Mesendoderm (in vitro differentiated cells): ENCODE data around the gene PGAM2.

Experiments
- DNase-seq: peaks from one replicate; pipeline ENCODE4 v3.0.0; 2013
- H2AK5ac ChIP-seq: 2 replicates; pipeline ENCODE4 v1.6.1; 2013; ENCODE audit warnings: low read length, inconsistent platforms
- H2BK120ac ChIP-seq: 2 replicates; pipeline ENCODE4 v1.6.1; 2013; ENCODE audit warnings: low read depth, mild to moderate bottlenecking, low read length, moderate library complexity, mixed read lengths
- H2BK15ac ChIP-seq: replicated peaks from 2 replicates; pipeline ENCODE4 v1.6.1; 2013; ENCODE audit warnings: low read depth, mild to moderate bottlenecking, moderate library complexity
- H2BK5ac ChIP-seq: 2 replicates; pipeline ENCODE4 v1.6.1; 2013; ENCODE audit warnings: low read length, inconsistent platforms
- H3K18ac ChIP-seq: 2 replicates; pipeline ENCODE4 v1.6.1; 2013; ENCODE audit warnings: mild to moderate bottlenecking, low read length, mixed read lengths
- H3K23ac ChIP-seq: one replicate; pipeline ENCODE4 v1.6.1; 2013; ENCODE audit warnings: low read length
- H3K27ac ChIP-seq: 2 replicates; pipeline ENCODE4 v1.5.1; 2013; ENCODE audit warnings: low read depth, mild to moderate bottlenecking, inconsistent platforms, low read length, moderate library complexity
- H3K27me3 ChIP-seq: 2 replicates; pipeline ENCODE4 v1.6.1; 2013; ENCODE audit warnings: low read length, control low read depth, mild to moderate bottlenecking, inconsistent platforms; ENCODE audit not compliant: insufficient read depth, poor library complexity
- H3K36me3 ChIP-seq: 2 replicates; pipeline ENCODE4 v1.6.1; 2013; ENCODE audit warnings: low read length, inconsistent platforms; ENCODE audit not compliant: control insufficient read depth, insufficient read depth
- H3K4ac ChIP-seq: one replicate; pipeline ENCODE4 v1.6.1; 2013; ENCODE audit warnings: low read depth, mild to moderate bottlenecking, low read length, moderate library complexity
- H3K4me1 ChIP-seq: 2 replicates; pipeline ENCODE4 v1.6.1; 2013; ENCODE audit warnings: low read depth, low read length, inconsistent platforms; ENCODE audit not compliant: control insufficient read depth
- H3K4me2 ChIP-seq: 2 replicates; pipeline ENCODE4 v1.6.1; 2013; ENCODE audit warnings: low read length
- H3K4me3 ChIP-seq: 2 replicates; pipeline ENCODE4 v1.5.1; 2013; ENCODE audit warnings: mild to moderate bottlenecking, low read length
- H3K56ac ChIP-seq: one replicate; pipeline ENCODE4 v1.6.1; 2013; ENCODE audit warnings: low read length
- H3K79me1 ChIP-seq: 2 replicates; pipeline ENCODE4 v1.6.1; 2013; ENCODE audit warnings: low read length, inconsistent platforms
- H3K79me2 ChIP-seq: 2 replicates; pipeline ENCODE4 v1.6.1; 2013; ENCODE audit warnings: mild to moderate bottlenecking, low read length; ENCODE audit not compliant: control insufficient read depth, insufficient read depth
- H3K9ac ChIP-seq: 2 replicates; pipeline ENCODE4 v1.6.1; 2013; ENCODE audit warnings: low read length, inconsistent platforms
- H4K5ac ChIP-seq: one replicate; pipeline ENCODE4 v1.6.1; 2013; ENCODE audit warnings: low read length
- H4K8ac ChIP-seq: one replicate; pipeline ENCODE4 v1.6.1; 2013; ENCODE audit warnings: low read depth, mild to moderate bottlenecking, control low read depth, low read length, moderate library complexity
- WGBS: extraction: QIAGEN DNeasy Blood & Tissue Kit; methylation state at CpG from one replicate; pipeline ENCODE4 v1.1.7; 2013; ENCODE audit warnings: low lambda C conversion rate, missing lambda C conversion rate; ENCODE audit not compliant: insufficient coverage; ENCODE audit errors: extremely low coverage; 5-methylcytosine and 5-hydroxymethylcytosine counted together

Gene PGAM2

DNA sequence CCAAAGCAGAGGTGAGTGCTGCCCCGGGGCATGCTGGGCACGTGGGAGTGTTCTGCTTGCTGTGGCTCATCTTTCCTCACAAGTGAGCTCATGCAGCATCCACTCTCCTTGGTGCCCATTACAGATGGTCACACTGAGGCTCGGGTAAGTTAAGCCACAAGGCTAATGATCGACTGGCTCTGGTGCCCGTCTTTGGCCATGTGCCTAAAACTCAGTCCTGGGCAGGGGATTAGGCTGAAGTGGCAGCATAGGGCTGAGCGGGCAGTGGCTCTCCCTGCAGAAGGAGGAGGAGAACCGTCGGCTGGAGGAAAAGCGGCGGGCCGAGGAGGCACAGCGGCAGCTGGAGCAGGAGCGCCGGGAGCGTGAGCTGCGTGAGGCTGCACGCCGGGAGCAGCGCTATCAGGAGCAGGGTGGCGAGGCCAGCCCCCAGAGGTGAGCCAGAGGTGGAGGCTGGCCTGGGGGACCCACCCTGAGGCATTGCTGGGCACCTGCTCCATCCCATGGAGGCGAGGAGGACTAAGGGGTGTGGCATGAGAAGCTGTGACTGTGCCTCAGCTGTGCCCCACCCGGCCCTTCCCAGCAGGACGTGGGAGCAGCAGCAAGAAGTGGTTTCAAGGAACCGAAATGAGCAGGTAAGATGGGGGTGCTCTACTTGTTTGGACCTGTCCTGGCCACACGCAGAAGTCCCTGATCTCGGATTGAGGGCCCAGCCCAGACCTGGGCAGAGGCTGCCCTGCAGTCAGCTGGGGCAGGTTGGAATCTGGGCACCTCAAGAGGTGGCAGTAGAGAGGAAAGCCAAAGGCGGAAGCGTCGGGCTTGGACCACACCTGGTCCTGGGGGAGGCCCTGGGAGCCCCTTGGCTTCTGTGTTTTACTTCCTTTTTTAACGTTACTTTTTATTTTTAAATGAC is 7.3 kb downstream of the PGAM2 start:
- no CpG with 5 or more reads among the region's 30 CpGs for WGBS
- H3K36me3 ChIP-seq = peaks cover 7% of the 10 kb centered on the region
- H2BK15ac ChIP-seq = no peak overlapping the region
- no peaks in the 10 kb centered on the region for H3K4me1 ChIP-seq
- no peak overlapping the region for H3K4ac ChIP-seq
- no peak overlapping the region for H2BK5ac ChIP-seq
- H2AK5ac ChIP-seq = no peak overlapping the region
- DNase-seq = no peak
- H3K79me1 ChIP-seq = no peaks in the 10 kb centered on the region
- H3K4me3 ChIP-seq = no peak overlapping the region
- no peak overlapping the region for H4K8ac ChIP-seq
- H3K56ac ChIP-seq = no peak overlapping the region
- no peaks in the 10 kb centered on the region for H3K27me3 ChIP-seq
- no peak overlapping the region for H3K4me2 ChIP-seq
- H4K5ac ChIP-seq = no peak overlapping the region
- no peak overlapping the region for H3K27ac ChIP-seq
- H3K23ac ChIP-seq = no peak overlapping the region
- H3K18ac ChIP-seq = no peak overlapping the region
- H3K9ac ChIP-seq = no peak overlapping the region
- H2BK120ac ChIP-seq = no peak overlapping the region
- no peaks in the 10 kb centered on the region for H3K79me2 ChIP-seq

DNA sequence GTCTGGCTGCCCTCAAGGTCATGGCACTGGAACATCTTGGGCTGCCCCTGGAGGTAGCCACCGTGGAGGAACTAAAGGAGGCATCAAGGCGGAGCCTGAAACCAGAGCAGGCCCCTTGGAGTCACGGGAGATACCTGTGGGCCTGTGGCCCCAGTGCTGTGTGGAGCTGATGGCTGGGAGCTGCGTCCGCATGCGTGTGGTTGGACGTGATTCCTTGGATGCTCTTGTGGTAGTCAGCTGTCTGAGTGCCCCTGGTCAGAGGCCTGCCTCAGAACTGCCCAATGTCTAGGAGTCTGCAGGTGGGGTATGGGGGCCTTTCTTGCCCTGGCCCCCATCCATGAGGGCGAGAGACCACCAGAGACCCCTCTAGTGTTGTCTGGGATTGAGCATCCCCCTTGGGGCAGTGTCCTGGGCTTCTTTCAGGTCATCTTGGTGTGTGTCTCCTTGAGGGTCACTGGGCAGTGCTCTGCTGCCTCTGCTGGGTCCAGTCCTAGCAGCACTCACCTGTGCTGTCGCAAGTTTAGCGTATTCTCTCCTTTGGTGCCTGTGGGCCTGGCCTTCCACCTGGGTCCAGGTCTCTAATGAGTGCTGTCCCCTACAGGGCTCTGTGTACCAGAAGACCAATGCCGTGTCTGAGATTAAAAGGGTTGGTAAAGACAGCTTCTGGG is 8.1 kb downstream of the PGAM2 start:
- H2BK5ac ChIP-seq = no peak overlapping the region
- H4K8ac ChIP-seq = no peak overlapping the region
- no peak overlapping the region for H3K23ac ChIP-seq
- no peak overlapping the region for H3K4me2 ChIP-seq
- no peak overlapping the region for H2AK5ac ChIP-seq
- H3K27me3 ChIP-seq = no peaks in the 10 kb centered on the region
- DNase-seq = no peak
- H2BK120ac ChIP-seq = no peak overlapping the region
- no peak overlapping the region for H3K18ac ChIP-seq
- H3K4me3 ChIP-seq = no peak overlapping the region
- no CpG with 5 or more reads among the region's 11 CpGs for WGBS
- H3K27ac ChIP-seq = no peak overlapping the region
- no peaks in the 10 kb centered on the region for H3K79me2 ChIP-seq
- no peak overlapping the region for H3K9ac ChIP-seq
- H3K36me3 ChIP-seq = peaks cover 7% of the 10 kb centered on the region
- H2BK15ac ChIP-seq = no peak overlapping the region
- H3K4me1 ChIP-seq = no peaks in the 10 kb centered on the region
- no peak overlapping the region for H4K5ac ChIP-seq
- H3K4ac ChIP-seq = no peak overlapping the region
- H3K56ac ChIP-seq = no peak overlapping the region
- no peaks in the 10 kb centered on the region for H3K79me1 ChIP-seq

DNA sequence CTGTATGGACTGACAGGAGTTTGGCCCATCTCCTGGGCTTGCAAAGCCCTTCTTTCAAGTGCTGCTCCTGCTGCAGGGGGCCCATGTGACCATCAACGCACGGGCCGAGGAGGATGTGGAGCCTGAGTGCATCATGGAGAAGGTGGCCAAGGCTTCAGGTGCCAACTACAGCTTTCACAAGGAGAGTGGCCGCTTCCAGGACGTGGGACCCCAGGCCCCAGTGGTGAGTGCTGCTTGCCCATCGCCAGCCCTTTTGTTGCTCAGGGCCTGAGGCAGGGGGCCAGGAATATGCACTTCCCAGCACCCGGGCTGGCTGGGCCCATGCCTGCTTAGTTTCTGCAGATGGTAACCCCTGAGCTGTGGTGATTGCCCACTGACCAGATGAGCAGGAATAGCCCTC is 8.7 kb downstream of the PGAM2 start:
- Histone ChIP-seq H3K9ac (no peak overlapping the region), H2BK15ac (no peak overlapping the region), H2AK5ac (no peak overlapping the region), H3K4me3 (no peak overlapping the region), H3K18ac (no peak overlapping the region), H3K36me3 (peaks cover 7% of the 10 kb centered on the region), H3K4ac (no peak overlapping the region), H2BK5ac (no peak overlapping the region), H3K79me1 (no peaks in the 10 kb centered on the region), H3K27ac (no peak overlapping the region), H3K4me1 (no peaks in the 10 kb centered on the region), H3K79me2 (no peaks in the 10 kb centered on the region), H3K4me2 (no peak overlapping the region), H2BK120ac (no peak overlapping the region), H3K23ac (no peak overlapping the region), H4K8ac (no peak overlapping the region), H3K56ac (no peak overlapping the region), H3K27me3 (no peaks in the 10 kb centered on the region), H4K5ac (no peak overlapping the region)
- no peak for DNase-seq
- WGBS = no CpG with 5 or more reads among the region's 7 CpGs

DNA sequence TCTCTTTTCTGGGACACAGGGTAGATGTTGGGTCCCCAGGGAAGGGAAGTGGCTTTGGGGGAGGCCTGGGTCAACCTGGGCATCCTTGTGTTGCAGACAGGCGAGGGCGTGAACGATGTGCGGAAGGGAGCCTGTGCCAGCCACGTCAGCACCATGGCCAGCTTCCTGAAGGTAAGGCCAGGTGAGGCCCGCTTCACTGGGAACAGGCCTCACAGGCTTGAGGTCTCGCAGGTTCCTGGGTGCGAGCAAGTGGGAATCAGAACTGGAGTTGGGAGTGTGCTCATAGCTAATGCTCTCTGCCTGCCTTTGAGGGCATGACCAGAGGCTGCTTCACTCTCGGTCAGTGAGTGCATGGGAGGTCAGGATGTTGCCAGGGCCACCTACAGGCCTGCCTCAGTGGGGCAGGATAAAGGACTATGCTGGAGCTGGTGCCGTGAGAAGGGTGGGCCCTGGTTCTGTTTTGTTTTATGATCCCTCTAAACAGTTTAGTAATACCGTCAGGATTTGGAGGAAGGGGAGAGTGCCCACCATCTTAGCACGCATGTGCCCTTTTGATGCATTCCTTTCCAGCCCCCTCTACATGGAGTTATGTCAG is 12.5 kb downstream of the PGAM2 start:
- no peak overlapping the region for H3K9ac ChIP-seq
- H4K5ac ChIP-seq = no peak overlapping the region
- no peak overlapping the region for H2BK15ac ChIP-seq
- H3K18ac ChIP-seq = no peak overlapping the region
- no peak overlapping the region for H4K8ac ChIP-seq
- no peak overlapping the region for H3K56ac ChIP-seq
- H3K27ac ChIP-seq = no peak overlapping the region
- peaks cover 2% of the 10 kb centered on the region for H3K79me1 ChIP-seq
- H2AK5ac ChIP-seq = no peak overlapping the region
- no peak overlapping the region for H3K4me2 ChIP-seq
- H3K36me3 ChIP-seq = peaks cover 6% of the 10 kb centered on the region
- H3K23ac ChIP-seq = no peak overlapping the region
- no peaks in the 10 kb centered on the region for H3K27me3 ChIP-seq
- H3K4ac ChIP-seq = no peak overlapping the region
- no peak overlapping the region for H2BK120ac ChIP-seq
- no peak overlapping the region for H2BK5ac ChIP-seq
- no peaks in the 10 kb centered on the region for H3K4me1 ChIP-seq
- no peak for DNase-seq
- no CpG with 5 or more reads among the region's 12 CpGs for WGBS
- no peaks in the 10 kb centered on the region for H3K79me2 ChIP-seq
- no peak overlapping the region for H3K4me3 ChIP-seq

DNA sequence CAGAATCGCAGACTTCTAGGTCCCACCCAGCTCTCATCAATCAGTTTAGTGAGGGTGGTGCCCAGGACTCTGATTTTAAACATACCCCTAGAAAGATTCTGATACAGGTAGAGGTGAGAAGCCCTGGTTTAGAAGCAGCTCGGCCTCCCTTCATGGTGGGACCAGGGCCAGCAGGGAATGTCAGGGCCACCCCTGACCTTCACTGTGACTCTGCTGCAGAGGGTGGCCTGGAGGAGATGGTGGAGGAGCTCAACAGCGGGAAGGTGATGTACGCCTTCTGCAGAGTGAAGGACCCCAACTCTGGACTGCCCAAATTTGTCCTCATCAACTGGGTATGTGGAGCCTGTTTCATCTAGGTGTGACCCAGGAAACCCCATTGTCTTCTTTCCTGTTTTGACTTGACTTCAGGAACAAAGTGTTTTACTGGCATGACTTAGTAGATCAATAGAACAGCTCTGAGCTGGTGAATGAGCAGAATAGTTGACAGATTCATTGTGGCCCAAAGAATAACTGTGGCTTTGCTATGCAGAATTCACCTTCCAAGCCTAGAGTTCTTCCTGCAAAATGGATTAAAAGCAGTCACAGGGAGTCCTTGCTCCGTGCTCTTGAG is 13.7 kb downstream of the PGAM2 start:
- Histone ChIP-seq H3K9ac (no peak overlapping the region), H3K4me3 (no peak overlapping the region), H2BK15ac (no peak overlapping the region), H3K79me1 (peaks cover 8% of the 10 kb centered on the region), H3K36me3 (peaks cover 4% of the 10 kb centered on the region), H3K27me3 (no peaks in the 10 kb centered on the region), H2BK5ac (no peak overlapping the region), H3K56ac (no peak overlapping the region), H3K79me2 (peaks cover under 1% of the 10 kb centered on the region), H3K4me1 (no peaks in the 10 kb centered on the region), H3K18ac (no peak overlapping the region), H3K23ac (no peak overlapping the region), H4K8ac (no peak overlapping the region), H2BK120ac (no peak overlapping the region), H3K4ac (no peak overlapping the region), H2AK5ac (no peak overlapping the region), H4K5ac (no peak overlapping the region), H3K27ac (no peak overlapping the region), H3K4me2 (no peak overlapping the region)
- DNase-seq = no peak
- no CpG with 5 or more reads among the region's 5 CpGs for WGBS
